ENCODE measurements around the gene LNPK. TPM values are rescaled to one million over a fixed set of nuclear protein-coding genes. Genes with fewer than 3 reads are reported as not detected.
"Not testable (repeated sequence)": the region's sequence is repeated elsewhere in the genome, so short reads cannot be mapped to it uniquely, and the experiment has no call there.

The LNPK gene
- total RNA-seq, 1 donor from 2014 or later, result 30.3 TPM

- no peak for DNase-seq (ENCODE audit: low spot score, unreplicated experiment)
- H3K4me1 Mint-ChIP-seq (ENCODE audit: low read depth), result peaks cover 7% of the 10 kb centered on the region
- H3K27ac Mint-ChIP-seq, result no peak overlapping the region
- no peak overlapping the region for H3K4me3 Mint-ChIP-seq (ENCODE audit: low read depth)
- TF ChIP-seq CTCF (IDR thresholded peaks at IDR 0.05; ENCODE audit: unreplicated experiment), result no peak
- H3K9me3 Mint-ChIP-seq (ENCODE audit: low read depth), result peaks cover 5% of the 10 kb centered on the region
- peaks cover 23% of the 10 kb centered on the region for H3K36me3 Mint-ChIP-seq (ENCODE audit: insufficient read depth)
- no peaks in the 10 kb centered on the region for H3K27me3 Mint-ChIP-seq
Observed at GRCh38 chr2:175976391-175977157, 25.5 kb downstream of the LNPK start.

GRCh38 chr2:175973373-175973772, 28.7 kb downstream of the LNPK start:
- H3K27ac Mint-ChIP-seq, result no peak overlapping the region
- H3K4me3 Mint-ChIP-seq (ENCODE audit: low read depth), result no peak overlapping the region
- TF ChIP-seq CTCF (IDR thresholded peaks at IDR 0.05; ENCODE audit: unreplicated experiment), result no peak
- peaks cover 5% of the 10 kb centered on the region for H3K9me3 Mint-ChIP-seq (ENCODE audit: low read depth)
- no peaks in the 10 kb centered on the region for H3K4me1 Mint-ChIP-seq (ENCODE audit: low read depth)
- peaks cover 24% of the 10 kb centered on the region for H3K36me3 Mint-ChIP-seq (ENCODE audit: insufficient read depth)
- no peak for DNase-seq (ENCODE audit: low spot score, unreplicated experiment)
- H3K27me3 Mint-ChIP-seq, result no peaks in the 10 kb centered on the region

GRCh38 chr2:175966839-175967238, 35.2 kb downstream of the LNPK start:
- Mint-ChIP-seq H3K27me3 (no peaks in the 10 kb centered on the region), H3K36me3 (ENCODE audit: insufficient read depth) (peaks cover 14% of the 10 kb centered on the region), H3K4me3 (ENCODE audit: low read depth) (no peak overlapping the region), H3K4me1 (ENCODE audit: low read depth) (no peaks in the 10 kb centered on the region), H3K9me3 (ENCODE audit: low read depth) (peaks cover 3% of the 10 kb centered on the region), H3K27ac (no peak overlapping the region)
- DNase-seq (ENCODE audit: low spot score, unreplicated experiment), result no peak
- no peak for TF ChIP-seq CTCF (IDR thresholded peaks at IDR 0.05; ENCODE audit: unreplicated experiment)

- H3K9me3 Mint-ChIP-seq (ENCODE audit: low read depth), result peaks cover 7% of the 10 kb centered on the region
- no peak for TF ChIP-seq CTCF (IDR thresholded peaks at IDR 0.05; ENCODE audit: unreplicated experiment)
- no peak overlapping the region for H3K4me3 Mint-ChIP-seq (ENCODE audit: low read depth)
- H3K27me3 Mint-ChIP-seq, result no peaks in the 10 kb centered on the region
- peaks cover 25% of the 10 kb centered on the region for H3K36me3 Mint-ChIP-seq (ENCODE audit: insufficient read depth)
- H3K4me1 Mint-ChIP-seq (ENCODE audit: low read depth), result no peaks in the 10 kb centered on the region
- no peak for DNase-seq (ENCODE audit: low spot score, unreplicated experiment)
- H3K27ac Mint-ChIP-seq, result no peak overlapping the region
Observed at GRCh38 chr2:175965773-175966172, 36.3 kb downstream of the LNPK start.

- H3K4me3 Mint-ChIP-seq (ENCODE audit: low read depth), result no peak overlapping the region
- peaks cover 35% of the 10 kb centered on the region for H3K36me3 Mint-ChIP-seq (ENCODE audit: insufficient read depth)
- no peaks in the 10 kb centered on the region for H3K27me3 Mint-ChIP-seq
- no peak for DNase-seq (ENCODE audit: low spot score, unreplicated experiment)
- H3K27ac Mint-ChIP-seq, result no peak overlapping the region
- TF ChIP-seq CTCF (IDR thresholded peaks at IDR 0.05; ENCODE audit: unreplicated experiment), result no peak
- H3K4me1 Mint-ChIP-seq (ENCODE audit: low read depth), result no peaks in the 10 kb centered on the region
- peaks cover 20% of the 10 kb centered on the region for H3K9me3 Mint-ChIP-seq (ENCODE audit: low read depth)
Observed at GRCh38 chr2:175964195-175964594, 37.9 kb downstream of the LNPK start.

GRCh38 chr2:175963171-175963570, 38.9 kb downstream of the LNPK start:
- H3K36me3 Mint-ChIP-seq (ENCODE audit: insufficient read depth), result peaks cover 44% of the 10 kb centered on the region
- H3K4me3 Mint-ChIP-seq (ENCODE audit: low read depth); H3K27ac Mint-ChIP-seq; DNase-seq (ENCODE audit: low spot score, unreplicated experiment); H3K4me1 Mint-ChIP-seq (ENCODE audit: low read depth); H3K27me3 Mint-ChIP-seq: not testable (repeated sequence)
- H3K9me3 Mint-ChIP-seq (ENCODE audit: low read depth), result peaks cover 23% of the 10 kb centered on the region

Data from progenitor cell of endocrine pancreas (in vitro differentiated cells).